ENCODE results near the gene CLEC18B. TPM values are rescaled to one million over a fixed set of nuclear protein-coding genes. Genes with fewer than 3 reads are reported as not detected.

CLEC18B gene
- total and polyA plus RNA-seq, 7 donors = 0.49 to 1.7 (median 0.83) TPM; not detected in 4

Small RNA genes lying within 50 kb of the gene (small RNA-seq; reads per million reads assigned to genes)
- 0 reads per million in 3 donors for gene AC009053.4
- 0 reads per million in 3 donors for gene RF00019
- 0 reads per million in 3 donors for gene RNU6-237P

Other genes with a start within 250 kb of the CLEC18B start
- 100 to 1,000 TPM in 1 of 4 donors, 10 to 100 TPM in 3; 62.9 to 160 (median 90.3) TPM for gene PSMD7, start 124.7 kb downstream of the CLEC18B start, total RNA-seq
- 10 to 100 TPM; 69.1 to 91.2 (median 76.3) TPM for gene PSMD7, start 124.7 kb downstream of the CLEC18B start, polyA plus RNA-seq
- 1 to 10 TPM in 3 of 4 donors, not detected in 1; 1.1 to 9.1 (median 1.6) TPM for gene NPIPB15, start 45.2 kb downstream of the CLEC18B start, total RNA-seq
- 10 to 100 TPM in 1 of 3 donors, 1 to 10 TPM in 2; 1.8 to 27.1 (median 4.2) TPM for gene NPIPB15, start 45.2 kb downstream of the CLEC18B start, polyA plus RNA-seq
- 100 to 1,000 TPM in 2 of 4 donors, 10 to 100 TPM in 2; 78.7 to 138 (median 98.3) TPM for gene GLG1, start 185.6 kb upstream of the CLEC18B start, total RNA-seq
- gene GLG1, start 185.6 kb upstream of the CLEC18B start, polyA plus RNA-seq = 10 to 100 TPM in 1 of 3 donors, 1 to 10 TPM in 2; 4.2 to 59.2 (median 9.2) TPM
- gene RFWD3, start 245.4 kb upstream of the CLEC18B start, total RNA-seq = 10 to 100 TPM in 2 of 4 donors, 1 to 10 TPM in 2; 8.0 to 14.6 (median 10.4) TPM
- 10 to 100 TPM in 1 of 3 donors, 1 to 10 TPM in 2; 4.2 to 14.9 (median 9.0) TPM for gene RFWD3, start 245.4 kb upstream of the CLEC18B start, polyA plus RNA-seq